Hippocampal formation (tissue), 2 donors: ENCODE data around the gene FUZ.

Source experiments
- DNase-seq, 2 donors: peaks; one replicate each; lab custom pipeline; 2025; lab: John Stamatoyannopoulos, UW

Gene FUZ, protein sequence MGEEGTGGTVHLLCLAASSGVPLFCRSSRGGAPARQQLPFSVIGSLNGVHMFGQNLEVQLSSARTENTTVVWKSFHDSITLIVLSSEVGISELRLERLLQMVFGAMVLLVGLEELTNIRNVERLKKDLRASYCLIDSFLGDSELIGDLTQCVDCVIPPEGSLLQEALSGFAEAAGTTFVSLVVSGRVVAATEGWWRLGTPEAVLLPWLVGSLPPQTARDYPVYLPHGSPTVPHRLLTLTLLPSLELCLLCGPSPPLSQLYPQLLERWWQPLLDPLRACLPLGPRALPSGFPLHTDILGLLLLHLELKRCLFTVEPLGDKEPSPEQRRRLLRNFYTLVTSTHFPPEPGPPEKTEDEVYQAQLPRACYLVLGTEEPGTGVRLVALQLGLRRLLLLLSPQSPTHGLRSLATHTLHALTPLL

DNA sequence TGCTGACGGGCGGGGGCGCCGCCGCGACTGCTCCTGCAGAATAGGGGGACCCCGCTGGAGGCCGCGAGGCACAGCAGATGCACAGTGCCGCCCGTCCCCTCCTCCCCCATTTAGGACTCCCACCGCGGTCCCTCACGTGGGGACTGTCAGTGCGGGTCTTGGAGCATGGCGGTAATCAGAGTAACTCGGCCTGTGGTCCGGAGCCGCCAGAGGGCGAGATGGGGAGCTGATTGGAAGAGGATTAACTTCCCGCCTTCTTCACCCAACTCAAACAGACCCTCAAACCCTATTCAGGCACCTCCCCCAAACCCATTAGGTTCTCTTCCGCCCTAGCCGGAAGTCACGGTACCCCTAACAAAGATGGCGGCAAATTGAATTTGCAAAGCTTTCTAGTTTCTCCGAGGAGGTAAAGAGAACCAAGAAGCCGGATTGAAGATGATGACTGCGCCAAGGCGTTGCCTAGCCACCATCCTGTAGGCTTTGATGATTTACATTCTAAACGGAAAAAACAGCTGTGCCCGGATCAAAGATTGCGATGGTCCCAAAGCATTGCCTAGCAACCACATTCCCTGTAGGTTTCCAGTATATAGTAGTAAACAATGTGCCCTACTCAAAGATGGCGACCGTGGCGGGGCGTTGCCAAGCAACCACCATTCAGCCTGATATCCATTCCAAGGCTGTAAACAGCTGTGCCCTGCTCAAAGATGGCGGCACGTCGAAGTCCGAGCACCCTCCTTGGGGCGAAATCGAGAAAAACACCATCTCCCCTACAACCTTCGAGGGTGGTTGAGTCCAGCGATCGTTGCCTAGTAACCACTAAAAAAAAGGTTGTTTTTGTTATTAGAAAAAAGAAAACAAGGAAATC is at the start of gene FUZ:
Gene FUZ (minus strand): TSS at position 296 of the 865 bp plus-strand sequence. CDS start 186 bp downstream, at position 110.
- peak; percentile 94 to 99 for DNase-seq

DNA sequence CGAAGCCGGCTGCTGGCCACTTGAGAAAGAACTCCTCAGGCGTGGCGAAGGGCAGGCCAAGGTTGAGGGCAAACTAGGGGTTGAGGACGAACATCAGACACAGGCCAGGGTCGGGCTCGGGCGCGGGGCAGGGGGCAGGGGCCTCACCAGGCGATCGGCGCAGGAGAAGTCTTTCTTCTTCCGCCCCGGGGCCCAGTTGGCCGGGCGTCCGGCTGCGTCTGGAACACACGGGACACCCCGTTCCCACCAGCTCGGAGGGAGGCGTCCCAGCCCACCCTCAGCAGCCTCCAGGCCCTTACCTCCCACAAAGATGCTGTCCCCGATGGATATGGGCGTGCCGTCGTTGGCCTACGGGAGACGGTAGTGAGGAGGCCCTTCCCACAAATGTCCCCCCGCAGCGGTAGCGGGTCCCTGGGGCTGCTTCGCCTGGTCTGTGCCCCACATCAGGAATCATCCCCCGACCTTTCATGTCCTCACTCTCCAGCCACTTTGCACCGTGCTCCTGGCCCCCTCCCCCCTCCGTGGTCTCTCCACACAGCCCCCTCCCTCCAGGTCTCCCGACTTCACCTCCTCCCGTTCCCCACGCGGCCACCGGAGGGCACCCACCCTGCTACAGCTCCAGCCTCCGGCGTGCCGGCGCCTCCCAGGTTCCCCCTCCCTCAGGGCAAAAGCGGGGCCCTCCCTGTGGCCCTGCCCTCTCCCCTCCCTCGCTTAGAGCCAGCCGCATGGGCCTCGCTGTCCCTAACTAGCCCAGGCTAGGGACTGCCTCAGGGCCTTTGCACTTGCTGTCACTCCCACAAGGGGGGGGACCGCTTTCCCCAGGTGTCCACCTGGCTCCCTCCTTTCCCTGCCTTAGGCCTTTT is 49.5 kb upstream of the FUZ start:
- DNase-seq: no peak

DNA sequence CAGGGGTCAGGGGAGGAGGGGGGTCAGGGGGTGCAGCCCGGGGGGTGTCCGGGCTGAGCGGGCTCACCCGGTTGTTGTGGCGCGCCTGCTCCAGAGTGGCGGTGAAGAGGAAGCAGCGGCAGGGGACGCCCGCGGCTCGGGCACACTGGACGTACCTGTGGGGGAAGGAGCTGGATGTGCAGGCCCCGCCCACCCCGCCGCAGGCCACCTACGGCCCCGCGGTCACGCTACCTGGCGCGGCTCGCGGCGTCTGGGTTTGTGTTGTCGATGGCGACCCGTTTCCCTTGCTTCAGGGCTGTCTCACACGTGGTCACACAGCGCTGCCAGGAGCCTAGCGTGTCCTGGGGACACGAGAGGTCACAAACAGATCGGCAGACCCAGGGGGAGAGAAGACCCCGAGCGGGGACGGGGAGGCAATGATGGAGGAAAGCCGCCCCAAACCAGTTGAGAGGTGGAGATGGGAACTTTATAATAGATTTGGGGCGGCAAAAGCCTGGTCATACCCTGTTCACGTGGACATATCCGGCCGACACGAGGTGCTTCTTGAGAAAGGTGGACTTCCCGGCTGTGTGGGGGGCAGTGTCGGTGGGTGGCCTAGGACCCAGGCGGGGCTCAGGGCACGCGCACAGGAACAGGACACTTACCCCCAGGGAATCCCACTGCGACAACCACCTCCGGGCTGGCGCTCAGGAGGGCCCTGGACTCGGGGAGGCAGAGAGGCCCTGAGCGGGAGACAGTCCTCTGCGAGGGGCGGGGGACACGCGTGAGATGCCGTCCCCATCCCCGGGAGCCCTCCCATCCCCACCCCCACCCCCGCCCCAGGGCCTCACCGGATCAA is 48.7 kb upstream of the FUZ start:
- DNase-seq: no peak

DNA sequence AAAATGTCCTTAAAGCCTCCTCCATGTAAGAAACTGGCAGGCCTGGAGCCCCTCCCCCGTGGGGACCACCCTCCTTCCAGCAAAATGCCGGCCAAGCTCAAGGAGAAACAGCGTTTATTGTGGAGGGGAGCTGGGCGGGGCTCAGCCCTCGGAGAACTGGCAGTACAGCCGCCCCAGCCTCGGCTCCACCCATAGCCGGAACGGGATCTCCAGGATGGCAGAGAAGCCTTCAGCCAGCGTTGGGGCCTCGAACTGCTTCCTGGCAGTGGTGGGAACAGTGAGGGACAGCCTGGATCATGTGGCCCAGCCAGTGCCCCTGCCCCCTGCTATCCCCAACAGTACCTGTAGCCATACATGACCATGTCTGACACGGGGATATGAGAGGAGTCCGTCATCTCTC is 48.0 kb upstream of the FUZ start:
- no peak for DNase-seq

DNA sequence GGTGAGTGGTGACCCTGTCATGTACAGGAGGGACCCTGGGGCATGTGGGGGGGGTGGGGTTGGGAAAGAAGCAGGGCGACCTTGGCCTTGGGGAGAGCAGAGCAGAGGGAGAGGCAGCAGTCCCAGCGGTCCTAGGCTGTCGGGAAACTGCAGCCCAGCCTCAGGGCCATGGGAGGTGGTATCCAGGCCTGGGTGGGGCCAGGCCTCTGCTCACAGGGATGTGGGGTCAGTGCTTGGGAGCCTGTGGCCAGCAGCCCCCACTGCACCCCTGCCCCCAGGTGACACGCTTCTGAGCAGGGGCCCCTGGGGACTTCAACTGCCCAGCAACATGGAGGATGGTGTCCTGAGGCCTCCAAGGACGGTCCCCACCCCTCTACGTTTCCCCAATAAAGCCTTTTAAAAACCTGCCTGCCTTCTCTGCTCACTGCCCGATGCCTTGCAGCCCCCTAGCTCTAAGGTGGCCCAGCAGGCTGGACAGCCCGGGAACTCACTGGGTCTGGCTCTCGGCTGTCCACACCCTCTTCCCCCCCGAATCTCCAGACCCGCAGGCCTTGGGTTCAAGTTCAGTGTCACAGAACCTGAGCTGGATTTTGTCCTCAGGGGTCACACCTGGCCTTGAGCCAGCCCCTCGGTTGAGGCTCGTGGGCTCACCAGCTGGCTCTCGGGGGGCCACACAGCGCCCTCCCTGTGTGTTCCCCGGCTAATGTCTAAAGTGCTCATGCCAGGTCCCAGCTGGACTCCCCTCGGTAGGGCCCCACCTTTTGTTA is 47.4 kb upstream of the FUZ start:
- DNase-seq: no peak

DNA sequence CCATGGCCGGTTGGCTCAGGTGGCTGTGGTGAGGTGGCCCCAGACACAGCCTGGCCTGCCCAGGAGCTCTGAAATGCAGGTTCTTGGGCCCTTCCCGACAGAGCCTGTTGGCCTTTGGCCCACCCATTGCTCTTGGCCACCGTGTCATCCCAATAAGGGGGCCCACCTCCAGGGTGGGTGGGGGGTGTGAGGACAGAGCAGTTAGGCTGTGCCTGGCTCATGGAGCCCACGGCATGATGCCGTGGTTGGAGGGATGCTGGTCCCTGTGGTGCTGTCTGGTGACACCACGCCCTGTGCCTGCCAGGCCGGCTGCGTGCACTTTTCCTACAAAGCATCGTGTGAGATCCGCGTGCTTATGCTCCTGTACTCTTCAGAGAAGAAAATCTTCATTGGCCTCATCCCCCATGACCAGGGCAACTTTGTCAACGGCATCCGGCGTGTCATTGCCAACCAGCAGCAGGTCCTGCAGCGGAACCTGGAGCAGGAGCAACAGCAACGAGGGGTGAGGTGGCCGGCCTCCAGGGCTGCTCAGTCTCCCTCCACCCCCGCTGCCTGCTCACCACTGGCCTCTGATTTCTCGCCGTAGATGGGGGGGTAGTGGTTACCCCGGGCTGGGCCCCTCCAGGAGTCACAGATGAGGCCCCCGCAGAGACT is 46.7 kb upstream of the FUZ start:
- DNase-seq: no peak

DNA sequence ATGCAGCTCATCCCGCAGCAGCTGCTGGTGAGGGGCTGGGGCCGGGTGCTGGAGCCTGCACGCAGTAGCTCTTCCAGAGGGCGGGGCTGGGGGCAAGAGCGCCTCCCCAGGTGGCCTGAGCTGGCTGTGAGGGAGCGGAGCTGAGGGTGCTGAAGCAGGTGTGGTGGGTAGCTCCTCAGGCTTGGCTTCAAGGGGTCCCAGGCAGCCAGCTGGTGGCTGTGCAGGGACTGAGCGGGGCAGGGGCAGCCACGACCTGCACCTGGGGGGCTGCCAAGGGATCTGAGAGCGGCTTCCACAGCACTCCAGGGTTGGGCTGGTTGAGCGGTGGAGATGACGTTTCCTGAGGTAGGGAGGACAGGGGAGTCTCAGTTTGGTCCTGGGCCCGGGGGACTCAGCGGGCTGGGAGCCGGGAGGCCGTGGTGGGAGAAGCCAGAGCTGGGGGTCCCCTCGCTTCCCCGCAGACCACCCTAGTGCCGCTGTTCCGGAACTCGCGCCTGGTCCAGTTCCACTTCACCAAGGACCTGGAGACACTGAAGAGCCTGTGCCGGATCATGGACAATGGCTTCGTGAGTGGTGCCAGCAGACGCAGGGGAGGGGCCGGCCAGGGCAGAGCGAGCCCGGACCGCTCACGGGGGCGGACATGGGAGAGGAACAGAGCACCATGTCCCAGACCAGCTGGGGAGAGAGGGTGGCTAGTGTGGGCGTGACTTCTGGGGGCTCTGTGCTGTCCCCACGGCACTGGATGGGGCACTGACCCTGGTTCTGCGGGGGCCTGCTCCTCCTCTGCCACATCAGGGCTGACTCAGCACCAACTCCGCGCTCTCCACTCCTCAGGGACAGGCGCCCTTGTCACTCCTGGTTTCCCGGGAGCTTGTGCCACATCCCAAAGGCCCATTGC is 45.2 kb upstream of the FUZ start:
- DNase-seq: no peak

DNA sequence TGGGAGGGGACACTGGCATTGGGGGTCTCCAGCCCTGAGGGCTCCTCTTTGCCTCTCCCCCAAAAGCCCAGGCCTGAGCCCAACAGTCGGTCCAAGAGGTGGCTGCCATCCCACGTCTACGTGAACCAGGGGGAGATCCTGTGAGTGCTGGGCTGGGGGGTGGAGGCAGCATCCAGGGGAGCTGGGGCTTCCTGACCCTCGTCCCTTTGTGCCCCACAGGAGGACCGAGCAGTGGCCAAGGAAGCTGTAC is 44.7 kb upstream of the FUZ start:
- DNase-seq: no peak

DNA sequence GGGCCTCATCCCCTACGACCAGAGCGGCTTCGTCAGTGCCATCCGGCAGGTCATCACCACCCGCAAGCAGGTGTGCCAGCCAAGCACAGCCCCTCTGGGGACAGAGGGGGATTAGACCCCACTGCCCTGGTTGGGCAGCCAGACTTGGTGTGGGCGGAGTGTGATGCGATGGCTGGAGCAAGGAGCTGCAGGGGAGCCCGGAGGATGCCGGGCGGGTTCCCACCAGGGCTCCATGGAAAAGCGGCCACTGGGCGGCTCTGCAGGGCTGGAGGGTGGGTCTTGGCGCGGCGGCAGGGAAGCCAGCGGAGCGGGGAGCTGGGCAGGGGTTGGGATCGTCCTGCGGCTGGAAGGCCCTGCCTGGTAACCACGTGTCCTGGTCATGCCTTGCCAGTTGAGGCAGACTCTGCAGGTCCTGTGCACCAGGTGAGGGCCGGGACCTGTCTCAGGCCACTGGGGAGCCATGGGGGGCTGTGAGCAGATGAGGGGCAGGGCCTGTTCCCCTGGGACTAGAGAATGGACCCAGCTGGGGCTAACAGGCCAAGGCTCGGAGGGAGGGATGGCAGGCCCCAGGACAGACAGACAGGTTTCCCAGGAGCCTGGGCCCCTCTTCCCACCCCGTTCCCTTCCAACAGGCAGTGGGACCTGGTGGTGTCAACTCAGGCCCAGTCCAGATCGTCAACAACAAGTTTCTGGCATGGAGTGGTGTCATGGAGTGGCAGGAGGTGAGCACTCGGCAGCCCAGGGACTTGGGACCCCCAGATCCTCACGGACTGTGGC is 44.2 kb upstream of the FUZ start:
- no peak for DNase-seq

DNA sequence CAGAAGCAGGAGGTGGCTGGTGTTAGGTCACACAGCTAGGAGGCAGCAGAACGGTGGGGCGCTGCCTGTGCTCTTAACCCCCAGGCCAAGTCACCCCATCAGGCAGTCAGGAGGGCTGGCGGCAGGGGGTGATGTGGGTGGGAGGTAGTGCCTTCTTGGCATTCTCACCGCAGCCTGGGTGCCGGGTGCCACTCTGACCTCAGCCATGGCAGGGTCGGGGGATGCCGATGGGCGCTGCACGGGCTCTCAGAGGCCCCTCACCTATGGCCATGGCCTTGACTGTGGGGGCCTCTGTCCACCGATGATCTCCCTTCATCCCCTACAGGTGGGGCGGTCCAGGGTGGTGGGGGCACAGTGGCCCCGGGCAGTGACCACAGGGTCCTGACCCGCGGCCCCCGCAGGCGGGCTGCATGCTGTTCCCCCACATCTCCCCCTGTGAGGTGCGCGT is 43.5 kb upstream of the FUZ start:
- DNase-seq: no peak

DNA sequence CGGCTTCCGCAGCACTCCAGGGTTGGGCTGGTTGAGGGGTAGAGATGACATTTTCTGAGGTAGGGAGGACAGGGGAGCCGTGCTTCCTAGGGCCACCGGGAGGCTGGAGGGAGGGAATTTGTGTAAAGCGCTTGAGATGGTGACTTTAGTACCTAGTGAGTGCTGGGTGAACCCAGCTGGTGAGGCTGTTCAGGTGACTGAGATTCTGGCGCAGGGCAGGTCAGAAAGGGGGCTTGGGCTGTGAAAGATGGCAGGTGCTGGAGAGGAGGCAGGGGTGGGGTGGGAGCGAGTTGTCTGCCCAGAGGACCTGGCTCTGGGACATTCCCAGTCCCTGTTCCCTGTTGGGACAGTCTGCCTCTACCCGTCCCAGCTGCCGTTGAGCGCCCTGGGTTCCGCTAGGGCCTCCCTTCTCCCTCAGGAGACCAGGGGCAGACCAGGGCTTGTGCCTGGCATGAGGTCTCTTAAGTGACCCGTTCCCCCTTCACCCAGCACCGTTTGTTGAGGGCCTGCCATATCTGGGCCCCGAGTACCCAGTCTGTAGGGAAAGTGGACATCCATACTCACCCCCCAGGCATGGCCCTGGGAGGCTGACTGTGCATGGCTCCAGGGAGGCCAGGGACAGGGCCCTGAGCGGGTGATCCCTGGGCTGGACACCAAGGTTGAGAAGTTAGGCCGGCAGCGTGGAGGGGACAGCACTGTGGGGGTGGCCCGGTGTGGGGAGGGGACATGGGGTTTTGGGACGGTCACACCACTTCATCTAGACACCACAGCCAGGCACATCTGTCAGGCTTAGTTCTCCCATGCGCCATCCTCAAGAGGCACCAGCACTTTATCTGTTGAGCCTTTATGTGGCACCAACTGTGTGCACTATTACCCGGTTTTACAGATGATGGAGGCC is 42.8 kb upstream of the FUZ start:
- no peak for DNase-seq

DNA sequence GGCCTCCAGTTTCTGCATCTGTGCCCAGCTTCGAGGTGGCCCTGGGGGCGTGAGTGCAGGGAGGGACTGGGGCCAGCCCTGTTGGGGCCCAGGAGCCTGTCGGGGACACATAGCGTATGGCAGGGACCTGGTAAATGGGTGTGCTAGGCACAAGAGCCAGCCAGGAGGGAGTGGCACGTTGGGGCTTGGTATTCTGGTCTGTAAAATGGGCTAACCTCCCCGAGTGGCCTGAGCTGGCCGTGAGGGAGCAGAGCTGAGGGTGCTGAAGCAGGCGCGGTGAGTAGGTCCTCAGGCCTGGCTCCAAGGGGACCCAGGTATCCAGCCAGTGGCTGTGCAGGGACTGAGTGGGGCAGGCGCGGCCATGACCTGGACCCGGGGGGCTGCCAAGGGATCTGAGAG is 42.2 kb upstream of the FUZ start:
- no peak for DNase-seq

DNA sequence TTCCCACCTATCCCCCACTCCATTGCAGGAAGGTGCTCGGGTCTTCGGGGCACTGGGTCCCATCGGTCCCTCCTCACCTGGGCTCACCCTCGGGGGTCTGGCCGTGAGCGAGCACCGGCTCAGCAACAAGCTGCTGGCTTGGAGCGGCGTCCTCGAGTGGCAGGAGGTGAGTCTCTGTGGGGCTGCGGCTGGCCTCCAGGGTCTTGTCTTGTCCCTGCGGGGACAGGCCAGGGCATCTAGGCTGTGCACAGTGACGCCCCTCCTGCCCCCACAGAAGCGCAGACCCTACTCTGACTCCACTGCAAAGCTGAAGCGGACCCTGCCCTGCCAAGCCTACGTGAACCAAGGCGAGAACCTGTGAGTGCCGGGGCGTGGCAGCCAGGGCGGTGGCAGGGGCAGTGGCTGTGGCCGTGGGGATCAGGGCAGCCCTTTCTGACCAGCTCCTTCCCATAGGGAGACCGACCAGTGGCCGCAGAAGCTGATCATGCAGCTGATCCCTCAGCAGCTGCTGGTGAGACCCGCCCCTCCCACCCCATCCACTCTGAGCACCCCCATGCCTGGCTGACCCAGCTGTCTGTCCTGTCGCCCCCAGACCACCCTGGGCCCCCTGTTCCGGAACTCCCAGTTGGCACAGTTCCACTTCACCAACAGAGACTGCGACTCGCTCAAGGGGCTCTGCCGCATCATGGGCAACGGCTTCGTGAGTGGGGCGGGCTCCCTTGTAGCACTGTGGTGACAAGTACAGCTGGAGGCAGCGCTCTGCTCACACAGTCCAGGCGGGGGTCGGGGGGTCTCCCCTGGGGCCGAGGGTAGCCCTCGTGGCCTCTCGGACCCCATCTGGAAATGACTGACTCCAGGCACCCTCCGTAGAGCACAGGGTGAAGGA is 41.5 kb upstream of the FUZ start:
- DNase-seq: no peak

DNA sequence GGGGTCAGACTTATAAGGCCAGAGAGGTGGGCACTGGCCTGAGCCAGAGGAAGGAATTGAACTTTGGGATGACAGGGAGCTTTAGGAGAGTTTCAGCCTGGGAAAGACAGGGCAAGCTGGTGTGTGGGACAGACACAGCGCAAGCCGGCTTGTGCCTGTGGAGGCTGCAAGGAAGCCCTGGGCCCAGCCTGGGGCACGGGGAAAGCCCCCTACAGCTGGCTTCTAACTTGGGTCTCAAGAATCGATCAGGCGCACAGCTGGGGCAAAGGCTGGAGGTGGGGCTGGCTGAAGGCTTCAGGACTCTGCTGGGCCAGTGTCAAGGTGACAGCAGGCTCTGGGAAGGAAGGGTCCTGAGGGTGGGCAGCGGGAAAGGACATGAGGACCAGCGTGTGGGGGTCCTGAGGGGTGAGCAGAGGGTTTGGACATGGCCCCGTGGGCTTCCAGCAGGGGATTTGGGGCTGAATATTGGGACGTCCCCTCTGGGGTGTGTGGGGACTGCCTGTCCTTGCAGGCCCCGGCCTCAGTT is 40.8 kb upstream of the FUZ start:
- no peak for DNase-seq

DNA sequence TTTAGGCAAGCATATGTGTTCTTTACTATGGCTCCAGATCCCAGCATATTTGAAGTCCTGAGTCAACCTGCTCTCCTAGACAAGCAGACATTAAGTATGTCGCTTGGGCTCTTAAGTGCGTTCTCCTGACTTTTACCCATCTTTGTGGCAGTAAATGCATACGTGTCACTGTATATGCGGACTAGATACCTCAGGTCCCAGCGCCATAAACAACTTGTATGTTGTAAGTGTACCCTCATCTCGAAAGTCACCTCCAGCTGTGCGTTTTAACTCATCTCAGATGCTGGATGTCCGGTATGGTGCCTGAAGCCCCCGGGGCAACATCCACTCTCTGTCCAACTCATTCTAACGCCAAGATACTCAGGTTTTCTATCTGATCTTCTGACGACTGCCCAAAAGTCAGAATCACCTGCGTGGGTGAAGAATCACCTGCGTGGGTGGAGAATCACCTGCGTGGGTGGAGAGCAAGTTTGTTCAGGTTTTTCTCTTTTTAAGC is 39.6 kb upstream of the FUZ start:
- DNase-seq: no peak
